ENCODE results near the gene AMER3. TPM values are rescaled to one million over a fixed set of nuclear protein-coding genes. Genes with fewer than 3 reads are reported as not detected.

Gene AMER3
- total and polyA plus RNA-seq, 10 of the 15 experiments (the other 5 are each of a cell fraction or from before 2014, with no cell fraction given): not detected

GRCh38 chr2:130765464-130765863, 10.1 kb downstream of the AMER3 start:
- Histone ChIP-seq H3K4me2 (ENCODE audit: control insufficient read depth, insufficient read depth) (no peak overlapping the region), H3K9ac (ENCODE audit: control insufficient read depth, insufficient read depth, low read length) (no peak overlapping the region), H2AFZ (ENCODE audit: control insufficient read depth, low read depth, low read length) (no peak overlapping the region), H3K4me3 (no peak overlapping the region), H4K20me1 (ENCODE audit: control insufficient read depth, insufficient read depth) (no peaks in the 10 kb centered on the region), H3K27me3 (replicated peaks in 1 of 2; ENCODE audit: control insufficient read depth in 2 of 2, insufficient read depth in 2 of 2, low read length in 1 of 2) (peaks cover 0 to 1% of the 10 kb centered on the region in 2 experiments; a peak in 2 of 4 replicates), H3K79me2 (ENCODE audit: control insufficient read depth, insufficient read depth, low read length) (no peaks in the 10 kb centered on the region), H3K27ac (ENCODE audit: control insufficient read depth, insufficient read depth) (no peak overlapping the region), H3K9me3 (replicated peaks; ENCODE audit: control insufficient read depth, insufficient read depth, low read length) (no peaks in the 10 kb centered on the region), H3K4me1 (ENCODE audit: control insufficient read depth, insufficient read depth, low read length) (no peaks in the 10 kb centered on the region), H3K36me3 (ENCODE audit: control insufficient read depth in 2 of 2, insufficient read depth in 2 of 2, low read length in 1 of 2) (no peaks in the 10 kb centered on the region)
- 34% methylated on average over 6 of the region's 6 CpGs for WGBS (ENCODE audit: insufficient coverage, insufficient replicate concordance, low lambda C conversion rate, missing lambda C conversion rate)
- intact Hi-C loops (cut with micrococcal nuclease; ENCODE audit: unreplicated experiment) (no loop called here), in situ Hi-C loops (cut with MboI) (no loop called here)
- BruUV-seq (replicated peaks): no TSS peak
- POLR2A ChIA-PET: no interaction called here
- CTCF ChIA-PET: no interaction called here
- FAIRE-seq: no peak
- ATAC-seq: no peak
- RAD21 ChIA-PET (ENCODE audit: unreplicated experiment): no interaction called here
- no peak for DNase-seq (ENCODE audit: low read depth, low spot score)
- TF ChIP-seq PKNOX1 (IDR thresholded peaks at IDR 0.05) (no peak), BCL3 (IDR thresholded peaks at IDR 0.05; ENCODE audit: borderline replicate concordance, insufficient read depth, low read depth, low read length, poor library complexity, severe bottlenecking) (no peak), ZNF207 (IDR thresholded peaks at IDR 0.05; ENCODE audit: borderline replicate concordance) (no peak), MYB (IDR thresholded peaks at IDR 0.05; ENCODE audit: borderline replicate concordance, low read depth, low read length) (no peak), RAD51 (IDR thresholded peaks at IDR 0.05) (no peak), NFXL1 (IDR thresholded peaks at IDR 0.05; ENCODE audit: borderline replicate concordance) (no peak), EZH2 (IDR thresholded peaks at IDR 0.05; ENCODE audit: borderline replicate concordance, control insufficient read depth, low read depth, low read length) (no peak)
- SMC1A ChIA-PET (ENCODE audit: uncharacterized antibody, unreplicated experiment): no interaction called here
